Stomach (tissue), 9 donors: ENCODE data around the gene SIK2. TPM values are rescaled to one million over a fixed set of nuclear protein-coding genes. Genes with fewer than 3 reads are reported as not detected.
A peak's percentile ranks its signal among the peaks of the same experiment; 100 is the strongest.

Source experiments
- DNase-seq, 2 donors: peaks; one replicate each; pipeline versions ENCODE4 v3.0.0 to v3.0.0-alpha.2; 2013 to 2019
- H3K27ac ChIP-seq, 5 donors: fragments of 200-600 bp in 4 of 5; sonication (generic) in 4 of 5; one replicate each; pipeline ENCODE4 v1.5.1; 2013 to 2019; ENCODE audit warnings: mild to moderate bottlenecking in 1 of 5, moderate library complexity in 1 of 5
- H3K27me3 ChIP-seq, 3 donors: fragments of 200-600 bp; sonication (generic); one replicate each; pipeline ENCODE4 v1.5.1; 2017 to 2019; ENCODE audit warnings: mixed run types in 1 of 3
- H3K36me3 ChIP-seq, 4 donors: fragments of 200-600 bp; sonication (generic); 1 replicate in 3 of 4; 2 replicates in 1 of 4; pipeline ENCODE4 v1.5.1; 2016 to 2019
- H3K4me1 ChIP-seq, 4 donors: fragments of 200-600 bp; sonication (generic); one replicate each; pipeline ENCODE4 v1.5.1; 2016 to 2019
- H3K4me3 ChIP-seq, 4 donors: fragments of 200-600 bp; sonication (generic) in 3 of 4; one replicate each; pipeline ENCODE4 v1.5.1; 2016 to 2019; ENCODE audit warnings: mild to moderate bottlenecking in 1 of 4
- H3K9me3 ChIP-seq, 4 donors: fragments of 200-600 bp; sonication (generic); one replicate each; pipeline ENCODE4 v1.5.1; 2016 to 2019
- CTCF ChIP-seq, 7 experiments: fragments of 450-650 bp in 4 of 7; fragments of 200-600 bp in 3 of 7; sonication (generic) in 3 of 7; IDR thresholded peaks; one replicate each; pipeline ENCODE4 v1.5.1; 2016 to 2019; ENCODE audit warnings: antibody characterized with exemption in 7 of 7, control low read depth in 2 of 7, mild to moderate bottlenecking in 1 of 7
- EP300 ChIP-seq: sonication (generic); formaldehyde crosslinking; IDR thresholded peaks from one replicate; pipeline ENCODE4 v1.6.1; 2017; ENCODE audit warnings: antibody characterized with exemption
- POLR2A ChIP-seq, 4 donors: fragments of 450-650 bp; IDR thresholded peaks; one replicate each; pipeline ENCODE4 v1.6.1; 2016; ENCODE audit warnings: antibody characterized with exemption in 4 of 4, control low read depth in 2 of 4, mild to moderate bottlenecking in 1 of 4, moderate library complexity in 1 of 4
- POLR2AphosphoS5 ChIP-seq, 3 donors: sonication (generic); formaldehyde crosslinking; IDR thresholded peaks; one replicate each; pipeline ENCODE4 v1.6.1; 2016; ENCODE audit warnings: antibody characterized with exemption in 3 of 3
- WGBS, 5 donors: extraction: QIAGEN DNeasy Blood & Tissue Kit in 3 of 5; methylation state at CpG; one replicate each; pipeline versions ENCODE4 v1.1.5 to v1.1.7; 2013 to 2018; 5-methylcytosine and 5-hydroxymethylcytosine counted together
- intact Hi-C: fragments of 100-400 bp; cut with DNase I; formaldehyde crosslinking; loops from one replicate; pipeline ENCODE4 v1.15.1; 2023; ENCODE audit warnings: low total_unique reads
- polyA plus RNA-seq, 3 donors: library from polyadenylated mRNA; stranded (reverse); fragments of 200-250 nt; gene quantifications; one replicate each; pipeline ENCODE4 v1.2.3, GENCODE V29; 2013
- total RNA-seq, 5 donors: library from RNA; depleted of rRNA; stranded (reverse); fragments of >200 nt; gene quantifications; one replicate each; pipeline versions ENCODE4 v1.1.0 to v1.2.3, GENCODE V29; 2014 to 2016
- donor health status: healthy with polysubstance abuse.
- donor health status: Bipolar disorder and iron deficiency.
- donor health status: healthy.

SIK2 gene
- total and polyA plus RNA-seq, 8 donors = 5.5 to 86.9 (median 18.4) TPM

- Histone ChIP-seq H3K27ac (no peak overlapping the region), H3K9me3 (no peaks in the 10 kb centered on the region), H3K36me3 (no peaks in the 10 kb centered on the region), H3K27me3 (no peaks in the 10 kb centered on the region), H3K4me3 (no peak overlapping the region), H3K4me1 (peaks cover 0 to 4% (median 1%) of the 10 kb centered on the region in 4 donors)
- no peak for TF ChIP-seq EP300
- TF ChIP-seq POLR2A (IDR thresholded peaks at IDR 0.05) = no peak
- no peak for TF ChIP-seq POLR2AphosphoS5 (IDR thresholded peaks at IDR 0.05)
- TF ChIP-seq CTCF (IDR thresholded peaks at IDR 0.05) = no peak
- intact Hi-C loops = no loop called here
- no peak for DNase-seq
Measured at GRCh38 chr11:111592491-111592890, 9.8 kb upstream of the SIK2 start.

GRCh38 chr11:111596319-111596718, 5.9 kb upstream of the SIK2 start:
- no peak overlapping the region for H3K4me3 ChIP-seq

GRCh38 chr11:111598148-111598547, 4.1 kb upstream of the SIK2 start:
- no peaks in the 10 kb centered on the region for H3K27me3 ChIP-seq
- intact Hi-C loops = loop anchor here (5.0 kb wide), 1 partner anchor 184 kb away; no protein-coding TSS in a partner anchor
- no peaks in the 10 kb centered on the region for H3K36me3 ChIP-seq
- H3K4me3 ChIP-seq = no peak overlapping the region
- peaks cover 0 to 20% (median 7%) of the 10 kb centered on the region in 4 donors for H3K4me1 ChIP-seq
- H3K27ac ChIP-seq = peak overlapping the region in 3 of 5 donors; percentile 7 to 36 (median 27)
- no peak for TF ChIP-seq POLR2AphosphoS5 (IDR thresholded peaks at IDR 0.05)
- no peak for TF ChIP-seq CTCF (IDR thresholded peaks at IDR 0.05)
- TF ChIP-seq POLR2A (IDR thresholded peaks at IDR 0.05) = no peak
- TF ChIP-seq EP300 = no peak
- WGBS, 5 donors = 39 to 67% (median 61%) methylated on average over 1 of the region's 1 CpG
- no peaks in the 10 kb centered on the region for H3K9me3 ChIP-seq
- DNase-seq = no peak

More at GRCh38 chr11:111596319-111596718, 5.9 kb upstream of the SIK2 start:
- Histone ChIP-seq H3K36me3 (no peaks in the 10 kb centered on the region), H3K4me1 (peaks cover 0 to 11% (median 4%) of the 10 kb centered on the region in 4 donors), H3K27me3 (no peaks in the 10 kb centered on the region), H3K9me3 (no peaks in the 10 kb centered on the region), H3K27ac (no peak overlapping the region)
- intact Hi-C loops = loop anchor here (5.0 kb wide), 1 partner anchor 186 kb away; no protein-coding TSS in a partner anchor
- no peak for DNase-seq
- 61 to 87% (median 68%) methylated on average over 1 of the region's 1 CpG for WGBS, 5 donors
- no peak for TF ChIP-seq POLR2A (IDR thresholded peaks at IDR 0.05)

GRCh38 chr11:111598559-111598958, 3.7 kb upstream of the SIK2 start:
- intact Hi-C loops = loop anchor here (5.0 kb wide), 1 partner anchor 184 kb away; no protein-coding TSS in a partner anchor
- TF ChIP-seq POLR2AphosphoS5 (IDR thresholded peaks at IDR 0.05) (no peak), POLR2A (IDR thresholded peaks at IDR 0.05) (no peak), EP300 (no peak), CTCF (IDR thresholded peaks at IDR 0.05) (no peak)
- Histone ChIP-seq H3K4me3 (no peak overlapping the region), H3K4me1 (peaks cover 0 to 24% (median 9%) of the 10 kb centered on the region in 4 donors), H3K27ac (peak overlapping the region in 3 of 5 donors; percentile 7 to 36 (median 27)), H3K27me3 (no peaks in the 10 kb centered on the region), H3K9me3 (no peaks in the 10 kb centered on the region), H3K36me3 (no peaks in the 10 kb centered on the region)
- WGBS, 5 donors = 42 to 68% (median 60%) methylated on average over 2 of the region's 2 CpGs
- peak in 1 of 2 donors; percentile 86 for DNase-seq

GRCh38 chr11:111601636-111601978, 642 bp upstream of the SIK2 start:
- no peak for TF ChIP-seq CTCF (IDR thresholded peaks at IDR 0.05)
- TF ChIP-seq POLR2A (IDR thresholded peaks at IDR 0.05) = no peak
- TF ChIP-seq EP300 = no peak
- intact Hi-C loops = no loop called here
- DNase-seq = no peak
- H3K36me3 ChIP-seq = no peaks in the 10 kb centered on the region
- no peaks in the 10 kb centered on the region for H3K27me3 ChIP-seq
- H3K27ac ChIP-seq = peak overlapping the region; percentile 91 to 99 (median 96)
- H3K4me1 ChIP-seq = peaks cover 5 to 53% (median 31%) of the 10 kb centered on the region in 4 donors
- peak overlapping the region; percentile 58 to 71 (median 68) for H3K4me3 ChIP-seq
- no peaks in the 10 kb centered on the region for H3K9me3 ChIP-seq
- 21 to 30% (median 25%) methylated on average over 9 of the region's 9 CpGs for WGBS, 5 donors
